ENCODE results near the gene LRRN2.
"Not testable (repeated sequence)": the region's sequence is repeated elsewhere in the genome, so short reads cannot be mapped to it uniquely, and the experiment has no call there.

LRRN2 gene

GRCh38 chr1:204630132-204630905 lies 55.2 kb downstream of the LRRN2 start:
- Histone ChIP-seq H3K4me3 (ENCODE audit: low read length) (no peak overlapping the region), H3K9me3 (ENCODE audit: control insufficient read depth, insufficient read depth, low read length) (no peaks in the 10 kb centered on the region), H3K4me1 (ENCODE audit: control insufficient read depth, insufficient read depth, low read length) (0 out of 2 replicates have a peak, but pooled peaks cover 2% of the 10 kb centered on the region), H3K36me3 (ENCODE audit: control insufficient read depth, insufficient read depth, low read length) (no peaks in the 10 kb centered on the region), H3K27me3 (ENCODE audit: control insufficient read depth, insufficient read depth, low read length) (no peaks in the 10 kb centered on the region), H3K27ac (ENCODE audit: low read length) (no peak overlapping the region)
- no peak for DNase-seq (ENCODE audit: low read depth, low spot score)
- WGBS (ENCODE audit: insufficient coverage, insufficient read length): no CpG with 5 or more reads among the region's 19 CpGs

DNA sequence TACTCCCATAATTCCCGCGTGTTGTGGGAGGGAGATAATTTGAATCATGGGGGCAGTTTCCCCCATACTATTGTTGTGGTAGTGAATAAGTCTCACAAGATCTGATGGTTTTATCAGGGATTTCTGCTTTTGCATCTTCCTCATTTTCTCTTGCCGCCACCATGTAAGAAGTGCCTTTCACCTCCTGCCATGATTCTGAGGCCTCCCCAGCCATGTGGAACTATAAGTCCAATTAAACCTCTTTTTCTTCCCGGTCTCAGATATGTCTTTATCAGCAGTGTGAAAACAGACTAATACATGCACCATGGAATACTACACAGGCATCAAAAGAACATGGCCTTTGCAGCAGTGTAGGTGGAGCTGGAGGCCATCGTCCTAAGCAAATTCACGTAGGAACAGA lies 56.1 kb downstream of the LRRN2 start:
- H3K4me1 ChIP-seq (ENCODE audit: control insufficient read depth, insufficient read depth, low read length); DNase-seq (ENCODE audit: low read depth, low spot score); H3K27me3 ChIP-seq (ENCODE audit: control insufficient read depth, insufficient read depth, low read length); H3K36me3 ChIP-seq (ENCODE audit: control insufficient read depth, insufficient read depth, low read length); H3K27ac ChIP-seq (ENCODE audit: low read length); H3K9me3 ChIP-seq (ENCODE audit: control insufficient read depth, insufficient read depth, low read length); H3K4me3 ChIP-seq (ENCODE audit: low read length): not testable (repeated sequence)
- WGBS (ENCODE audit: insufficient coverage, insufficient read length): no CpG with 5 or more reads among the region's 6 CpGs

DNA sequence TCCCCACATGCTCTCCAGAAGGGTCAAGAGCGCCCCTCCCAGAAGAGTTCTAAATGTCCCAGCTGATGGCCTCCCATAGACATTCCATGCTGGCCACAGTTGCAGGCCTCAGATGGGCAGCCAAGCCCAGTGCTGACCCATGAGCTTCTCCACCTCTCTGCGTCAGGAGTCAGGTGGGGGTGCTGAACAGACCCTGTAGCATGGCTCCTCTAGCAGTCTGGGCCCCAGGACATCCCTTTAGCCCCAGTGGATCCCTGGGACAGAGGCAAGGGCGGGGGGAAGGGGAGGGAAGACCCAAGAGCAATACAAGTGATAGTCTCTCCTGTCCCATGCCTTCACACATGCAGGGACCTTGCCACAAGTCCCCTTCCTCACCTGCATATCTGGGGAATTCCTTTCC lies 56.7 kb downstream of the LRRN2 start:
- Histone ChIP-seq H3K9me3 (ENCODE audit: control insufficient read depth, insufficient read depth, low read length) (no peaks in the 10 kb centered on the region), H3K27ac (ENCODE audit: low read length) (no peak overlapping the region), H3K4me3 (ENCODE audit: low read length) (no peak overlapping the region), H3K27me3 (ENCODE audit: control insufficient read depth, insufficient read depth, low read length) (no peaks in the 10 kb centered on the region), H3K4me1 (ENCODE audit: control insufficient read depth, insufficient read depth, low read length) (0 out of 2 replicates have a peak, but pooled peaks cover 2% of the 10 kb centered on the region), H3K36me3 (ENCODE audit: control insufficient read depth, insufficient read depth, low read length) (no peaks in the 10 kb centered on the region)
- no CpG with 5 or more reads among the region's 3 CpGs for WGBS (ENCODE audit: insufficient coverage, insufficient read length)
- DNase-seq (ENCODE audit: low read depth, low spot score): no peak

- WGBS (ENCODE audit: insufficient coverage, insufficient read length): no CpG with 5 or more reads among the region's 4 CpGs
- H3K4me3 ChIP-seq (ENCODE audit: low read length): no peak overlapping the region
- no peaks in the 10 kb centered on the region for H3K27me3 ChIP-seq (ENCODE audit: control insufficient read depth, insufficient read depth, low read length)
- no peak overlapping the region for H3K27ac ChIP-seq (ENCODE audit: low read length)
- no peak for DNase-seq (ENCODE audit: low read depth, low spot score)
- H3K36me3 ChIP-seq (ENCODE audit: control insufficient read depth, insufficient read depth, low read length): no peaks in the 10 kb centered on the region
- H3K9me3 ChIP-seq (ENCODE audit: control insufficient read depth, insufficient read depth, low read length): no peaks in the 10 kb centered on the region
- H3K4me1 ChIP-seq (ENCODE audit: control insufficient read depth, insufficient read depth, low read length): peaks cover 2% of the 10 kb centered on the region; the same call in 1 of the 2 replicates
Observed at GRCh38 chr1:204627436-204627835, 58.1 kb downstream of the LRRN2 start.

GRCh38 chr1:204626381-204626780 lies 59.2 kb downstream of the LRRN2 start:
- no peak overlapping the region for H3K27ac ChIP-seq (ENCODE audit: low read length)
- WGBS (ENCODE audit: insufficient coverage, insufficient read length): no CpG with 5 or more reads among the region's 7 CpGs
- peaks cover 2% of the 10 kb centered on the region; the same call in 1 of the 2 replicates for H3K4me1 ChIP-seq (ENCODE audit: control insufficient read depth, insufficient read depth, low read length)
- no peaks in the 10 kb centered on the region for H3K27me3 ChIP-seq (ENCODE audit: control insufficient read depth, insufficient read depth, low read length)
- H3K4me3 ChIP-seq (ENCODE audit: low read length): no peak overlapping the region
- DNase-seq (ENCODE audit: low read depth, low spot score): no peak
- H3K36me3 ChIP-seq (ENCODE audit: control insufficient read depth, insufficient read depth, low read length): no peaks in the 10 kb centered on the region
- no peaks in the 10 kb centered on the region for H3K9me3 ChIP-seq (ENCODE audit: control insufficient read depth, insufficient read depth, low read length)

DNA sequence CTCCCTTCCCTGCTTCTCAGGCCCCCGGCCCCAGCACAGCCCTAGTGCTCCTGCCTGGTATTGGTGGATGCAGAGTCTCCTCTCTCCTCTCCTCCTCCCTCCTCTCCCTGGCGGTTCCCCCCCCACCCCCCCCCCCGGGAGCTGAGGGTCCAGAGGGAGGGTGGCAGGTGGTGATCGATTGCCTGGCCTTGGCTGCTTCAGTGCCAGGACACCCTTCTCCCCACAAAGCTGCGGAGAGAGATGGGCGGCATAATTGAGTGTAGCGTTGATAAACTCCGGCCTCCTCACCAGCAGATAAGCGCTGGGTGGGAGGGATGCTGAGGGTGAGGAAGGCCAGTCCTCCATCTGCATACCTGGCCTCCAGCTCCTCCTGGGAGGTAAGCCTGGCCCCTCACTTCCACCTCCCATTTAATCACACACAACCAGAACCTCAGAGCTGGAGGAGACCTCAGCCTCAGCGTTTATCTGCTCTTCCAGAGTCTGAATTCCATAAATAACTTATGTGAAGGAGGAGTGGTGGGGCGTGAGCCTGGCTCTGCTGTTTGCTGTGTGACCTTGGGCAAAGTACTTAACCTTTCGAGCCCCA lies 60.8 kb downstream of the LRRN2 start:
- no CpG with 5 or more reads among the region's 12 CpGs for WGBS (ENCODE audit: insufficient coverage, insufficient read length)
- peaks cover 2% of the 10 kb centered on the region; the same call in 1 of the 2 replicates for H3K4me1 ChIP-seq (ENCODE audit: control insufficient read depth, insufficient read depth, low read length)
- H3K27me3 ChIP-seq (ENCODE audit: control insufficient read depth, insufficient read depth, low read length): no peaks in the 10 kb centered on the region
- H3K36me3 ChIP-seq (ENCODE audit: control insufficient read depth, insufficient read depth, low read length): no peaks in the 10 kb centered on the region
- no peak for DNase-seq (ENCODE audit: low read depth, low spot score)
- no peaks in the 10 kb centered on the region for H3K9me3 ChIP-seq (ENCODE audit: control insufficient read depth, insufficient read depth, low read length)
- no peak overlapping the region for H3K4me3 ChIP-seq (ENCODE audit: low read length)
- H3K27ac ChIP-seq (ENCODE audit: low read length): no peak overlapping the region

GRCh38 chr1:204623894-204624361 lies 61.6 kb downstream of the LRRN2 start:
- Histone ChIP-seq H3K27ac (ENCODE audit: low read length) (no peak overlapping the region), H3K4me1 (ENCODE audit: control insufficient read depth, insufficient read depth, low read length) (peaks cover 2% of the 10 kb centered on the region; the same call in 1 of the 2 replicates), H3K4me3 (ENCODE audit: low read length) (no peak overlapping the region), H3K9me3 (ENCODE audit: control insufficient read depth, insufficient read depth, low read length) (no peaks in the 10 kb centered on the region), H3K27me3 (ENCODE audit: control insufficient read depth, insufficient read depth, low read length) (no peaks in the 10 kb centered on the region), H3K36me3 (ENCODE audit: control insufficient read depth, insufficient read depth, low read length) (no peaks in the 10 kb centered on the region)
- WGBS (ENCODE audit: insufficient coverage, insufficient read length): no CpG with 5 or more reads among the region's 3 CpGs
- DNase-seq (ENCODE audit: low read depth, low spot score): peak; percentile 27

- Histone ChIP-seq H3K36me3 (ENCODE audit: control insufficient read depth, insufficient read depth, low read length) (no peaks in the 10 kb centered on the region), H3K27ac (ENCODE audit: low read length) (no peak overlapping the region), H3K4me3 (ENCODE audit: low read length) (no peak overlapping the region), H3K27me3 (ENCODE audit: control insufficient read depth, insufficient read depth, low read length) (no peaks in the 10 kb centered on the region), H3K9me3 (ENCODE audit: control insufficient read depth, insufficient read depth, low read length) (no peaks in the 10 kb centered on the region), H3K4me1 (ENCODE audit: control insufficient read depth, insufficient read depth, low read length) (peaks cover 2% of the 10 kb centered on the region; the same call in 1 of the 2 replicates)
- DNase-seq (ENCODE audit: low read depth, low spot score): no peak
- WGBS (ENCODE audit: insufficient coverage, insufficient read length): no CpG with 5 or more reads among the region's 8 CpGs
Observed at GRCh38 chr1:204623365-204623893, 62.1 kb downstream of the LRRN2 start.

DNA sequence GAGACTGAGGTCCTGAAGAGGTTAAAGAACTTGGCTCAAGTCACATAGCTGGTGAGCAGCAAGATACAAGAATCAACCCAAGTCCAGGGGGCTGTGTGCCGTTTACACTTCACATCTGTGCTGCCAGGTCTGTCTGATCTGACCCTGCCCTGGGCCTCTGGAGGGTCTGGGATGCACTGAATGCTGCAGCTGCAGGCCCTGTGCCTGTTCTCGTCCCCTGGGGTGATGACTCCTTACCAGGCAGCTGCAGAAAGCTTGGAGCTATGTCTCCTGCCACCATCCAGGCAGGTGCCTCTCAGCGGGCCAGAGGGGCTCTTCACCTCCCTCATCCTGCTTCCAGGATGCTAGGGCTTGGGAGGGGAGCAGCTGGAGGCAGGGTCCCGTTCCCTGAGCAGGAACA lies 63.5 kb downstream of the LRRN2 start:
- WGBS (ENCODE audit: insufficient coverage, insufficient read length): no CpG with 5 or more reads among the region's 4 CpGs
- H3K4me3 ChIP-seq (ENCODE audit: low read length): no peak overlapping the region
- no peaks in the 10 kb centered on the region; the same call in 1 of the 2 replicates for H3K4me1 ChIP-seq (ENCODE audit: control insufficient read depth, insufficient read depth, low read length)

GRCh38 chr1:204621396-204621795 lies 64.1 kb downstream of the LRRN2 start:
- no peak overlapping the region for H3K27ac ChIP-seq (ENCODE audit: low read length)
- H3K9me3 ChIP-seq (ENCODE audit: control insufficient read depth, insufficient read depth, low read length): no peaks in the 10 kb centered on the region
- H3K27me3 ChIP-seq (ENCODE audit: control insufficient read depth, insufficient read depth, low read length): no peaks in the 10 kb centered on the region
- WGBS (ENCODE audit: insufficient coverage, insufficient read length): no CpG with 5 or more reads among the region's 3 CpGs
- no peaks in the 10 kb centered on the region for H3K36me3 ChIP-seq (ENCODE audit: control insufficient read depth, insufficient read depth, low read length)
- no peak for DNase-seq (ENCODE audit: low read depth, low spot score)
- no peak overlapping the region for H3K4me3 ChIP-seq (ENCODE audit: low read length)
- H3K4me1 ChIP-seq (ENCODE audit: control insufficient read depth, insufficient read depth, low read length): peaks cover 4% of the 10 kb centered on the region; the same call in 1 of the 2 replicates

More for the DNA sequence above, 63.5 kb downstream of the LRRN2 start:
- no peak for DNase-seq (ENCODE audit: low read depth, low spot score)
- no peaks in the 10 kb centered on the region for H3K27me3 ChIP-seq (ENCODE audit: control insufficient read depth, insufficient read depth, low read length)
- H3K9me3 ChIP-seq (ENCODE audit: control insufficient read depth, insufficient read depth, low read length): no peaks in the 10 kb centered on the region
- H3K36me3 ChIP-seq (ENCODE audit: control insufficient read depth, insufficient read depth, low read length): no peaks in the 10 kb centered on the region
- no peak overlapping the region for H3K27ac ChIP-seq (ENCODE audit: low read length)

All from iPS DF 6.9 (cell line).